GM10248 (cell line): Measurements from ENCODE around the gene NTM.

Experiments
- CTCF ChIA-PET: fragments of 300-600 bp; sonication (Branson Sonifier 250); formaldehyde crosslinking; extraction: SDS; loops from one replicate; lab custom pipeline; 2021; ENCODE audit warnings: antibody characterized with exemption; lab: Yijun Ruan, JAX
- POLR2A ChIA-PET: fragments of 350-650 bp; sonication (Branson Sonifier 250); formaldehyde crosslinking; extraction: SDS; loops from one replicate; lab custom pipeline; 2020; ENCODE audit warnings: antibody characterized with exemption; lab: Yijun Ruan, JAX
- DNase-seq: peaks from one replicate; pipeline ENCODE4 v3.0.0; 2012; ENCODE audit errors: extremely low spot score
- CTCF ChIP-seq: IDR thresholded peaks from 2 replicates; pipeline ENCODE4 v1.5.1; 2012; ENCODE audit warnings: mild to moderate bottlenecking, low read depth; ENCODE audit errors: extremely low read depth, missing control alignments, control extremely low read depth

The NTM gene

GRCh38 chr11:131372234-131372962 lies 2.0 kb downstream of the NTM start:
- TF ChIP-seq CTCF: no peak

GRCh38 chr11:131373095-131373725 lies 2.8 kb downstream of the NTM start:
- CTCF ChIA-PET: no interaction called here
- POLR2A ChIA-PET: no interaction called here
- DNase-seq: no peak
- TF ChIP-seq CTCF: no peak

More at GRCh38 chr11:131372234-131372962, 2.0 kb downstream of the NTM start:
- DNase-seq: no peak
- ChIA-PET CTCF (interaction anchor here (0.7 kb wide), 1 partner anchor 10 kb away, joined by 3 read pairs; no protein-coding TSS in a partner anchor), POLR2A (no interaction called here)

- DNase-seq: no peak
- CTCF ChIA-PET: no interaction called here
- TF ChIP-seq CTCF: no peak
- POLR2A ChIA-PET: no interaction called here
Measured at GRCh38 chr11:131373756-131374155, 3.3 kb downstream of the NTM start.

- CTCF ChIA-PET: interaction anchor here (0.9 to 1.5 kb wide), 2 partner anchors 10 to 31 kb away, joined by 3 to 4 read pairs; no protein-coding TSS in a partner anchor
- TF ChIP-seq CTCF: no peak
- POLR2A ChIA-PET: no interaction called here
- no peak for DNase-seq
Measured at GRCh38 chr11:131375421-131375820, 5.0 kb downstream of the NTM start.

GRCh38 chr11:131375915-131376314 lies 5.5 kb downstream of the NTM start:
- POLR2A ChIA-PET: no interaction called here
- CTCF ChIA-PET: interaction anchor here (1.5 kb wide), 1 partner anchor 32 kb away, joined by 4 read pairs; no protein-coding TSS in a partner anchor
- TF ChIP-seq CTCF: no peak
- DNase-seq: no peak

GRCh38 chr11:131378931-131379330 lies 8.5 kb downstream of the NTM start:
- ChIA-PET CTCF (interaction anchor here (1.1 to 1.5 kb wide), 3 partner anchors 12 to 295 kb away, joined by 3 to 4 read pairs (median 3); no protein-coding TSS in a partner anchor), POLR2A (no interaction called here)
- DNase-seq: no peak
- no peak for TF ChIP-seq CTCF
